GM21515 (cell line): ENCODE measurements around the gene FUNDC2.
A peak's percentile ranks its signal among the peaks of the same experiment; 100 is the strongest.

Experiments
- ATAC-seq: cut with Tn5 transposase; IDR thresholded peaks from one replicate; pipeline ENCODE4 v1.9.1; 2021; ENCODE audit not compliant: unreplicated experiment

Gene FUNDC2

GRCh38 chrX:155069414-155069813, 42.8 kb downstream of the FUNDC2 start:
- no peak for ATAC-seq

GRCh38 chrX:155070038-155070437, 43.4 kb downstream of the FUNDC2 start:
- no peak for ATAC-seq

GRCh38 chrX:155070663-155070974, 44.0 kb downstream of the FUNDC2 start:
- peak; percentile 25 for ATAC-seq

GRCh38 chrX:155070975-155071693, 44.5 kb downstream of the FUNDC2 start, which contains the start of the genes BRCC3, CMC4 and MTCP1:
BRCC3 (plus strand) TSS chrX:155071508; CDS start chrX:155071528, 20 bp downstream.
CMC4 (minus strand) TSS chrX:155071136; CDS start chrX:155064023, 7,113 bp downstream.
MTCP1 (minus strand) TSS chrX:155071136; CDS start chrX:155066010, 5,126 bp downstream.
- ATAC-seq, result peak; percentile 87

- ATAC-seq, result peak; percentile 8
These were observed 45.1 kb downstream of the FUNDC2 start for GRCh38 chrX:155071694-155072280.

GRCh38 chrX:155086202-155086840, 59.7 kb downstream of the FUNDC2 start:
- ATAC-seq, result no peak

GRCh38 chrX:155086961-155087735, 60.5 kb downstream of the FUNDC2 start:
- no peak for ATAC-seq

GRCh38 chrX:155094468-155095061, 67.9 kb downstream of the FUNDC2 start:
- ATAC-seq, result no peak

GRCh38 chrX:155105919-155106318, 79.3 kb downstream of the FUNDC2 start:
- ATAC-seq, result no peak

GRCh38 chrX:155108427-155108826, 81.8 kb downstream of the FUNDC2 start:
- no peak for ATAC-seq
